ENCODE results near the gene NCSTN. TPM values are rescaled to one million over a fixed set of nuclear protein-coding genes. Genes with fewer than 3 reads are reported as not detected.

Gene NCSTN
- polyA plus RNA-seq, 1 donor from 2014 or later: 21.0 TPM

GRCh38 chr1:160359559-160360226 is 16.5 kb downstream of the NCSTN start:
- Histone ChIP-seq H4K20me1 (ENCODE audit: insufficient read depth) (no peaks in the 10 kb centered on the region), H3K9me2 (ENCODE audit: insufficient read depth, low read length) (no peaks in the 10 kb centered on the region), H3K9ac (ENCODE audit: low read length) (no peak overlapping the region), H3K36me3 (ENCODE audit: insufficient read depth, low read length) (no peaks in the 10 kb centered on the region), H3K9me3 (ENCODE audit: low read length) (no peaks in the 10 kb centered on the region), H3K4me3 (ENCODE audit: low read length) (no peak overlapping the region), H3K79me2 (replicated peaks; ENCODE audit: insufficient read depth, low read length) (no peaks in the 10 kb centered on the region), H3K4me2 (ENCODE audit: low read length) (no peak overlapping the region), H2AFZ (ENCODE audit: low read depth, low read length) (no peak overlapping the region), H3F3A (ENCODE audit: insufficient read depth, low read length, poor library complexity, severe bottlenecking) (no peaks in the 10 kb centered on the region), H3K27me3 (ENCODE audit: insufficient read depth, low read depth, low read length) (no peaks in the 10 kb centered on the region), H3K27ac (ENCODE audit: low read length) (no peak overlapping the region)
- TF ChIP-seq EZH2 (IDR thresholded peaks at IDR 0.05; ENCODE audit: borderline replicate concordance, insufficient read depth, low read length, poor library complexity, severe bottlenecking): no peak
- TF ChIP-seq TAF1 (IDR thresholded peaks at IDR 0.05; ENCODE audit: low read depth): no peak
- no peak for TF ChIP-seq EP300 (conservative IDR thresholded peaks at IDR 0.05; ENCODE audit: poor library complexity, severe bottlenecking)
- no peak for TF ChIP-seq MXI1 (conservative IDR thresholded peaks at IDR 0.05; ENCODE audit: poor library complexity, severe bottlenecking)
- TF ChIP-seq POLR2AphosphoS5 (IDR thresholded peaks at IDR 0.05): no peak
- TF ChIP-seq RAD21 (conservative IDR thresholded peaks at IDR 0.05): no peak
- TF ChIP-seq SMC3 (conservative IDR thresholded peaks at IDR 0.05; ENCODE audit: poor library complexity): no peak
- TF ChIP-seq, protein P1, sequence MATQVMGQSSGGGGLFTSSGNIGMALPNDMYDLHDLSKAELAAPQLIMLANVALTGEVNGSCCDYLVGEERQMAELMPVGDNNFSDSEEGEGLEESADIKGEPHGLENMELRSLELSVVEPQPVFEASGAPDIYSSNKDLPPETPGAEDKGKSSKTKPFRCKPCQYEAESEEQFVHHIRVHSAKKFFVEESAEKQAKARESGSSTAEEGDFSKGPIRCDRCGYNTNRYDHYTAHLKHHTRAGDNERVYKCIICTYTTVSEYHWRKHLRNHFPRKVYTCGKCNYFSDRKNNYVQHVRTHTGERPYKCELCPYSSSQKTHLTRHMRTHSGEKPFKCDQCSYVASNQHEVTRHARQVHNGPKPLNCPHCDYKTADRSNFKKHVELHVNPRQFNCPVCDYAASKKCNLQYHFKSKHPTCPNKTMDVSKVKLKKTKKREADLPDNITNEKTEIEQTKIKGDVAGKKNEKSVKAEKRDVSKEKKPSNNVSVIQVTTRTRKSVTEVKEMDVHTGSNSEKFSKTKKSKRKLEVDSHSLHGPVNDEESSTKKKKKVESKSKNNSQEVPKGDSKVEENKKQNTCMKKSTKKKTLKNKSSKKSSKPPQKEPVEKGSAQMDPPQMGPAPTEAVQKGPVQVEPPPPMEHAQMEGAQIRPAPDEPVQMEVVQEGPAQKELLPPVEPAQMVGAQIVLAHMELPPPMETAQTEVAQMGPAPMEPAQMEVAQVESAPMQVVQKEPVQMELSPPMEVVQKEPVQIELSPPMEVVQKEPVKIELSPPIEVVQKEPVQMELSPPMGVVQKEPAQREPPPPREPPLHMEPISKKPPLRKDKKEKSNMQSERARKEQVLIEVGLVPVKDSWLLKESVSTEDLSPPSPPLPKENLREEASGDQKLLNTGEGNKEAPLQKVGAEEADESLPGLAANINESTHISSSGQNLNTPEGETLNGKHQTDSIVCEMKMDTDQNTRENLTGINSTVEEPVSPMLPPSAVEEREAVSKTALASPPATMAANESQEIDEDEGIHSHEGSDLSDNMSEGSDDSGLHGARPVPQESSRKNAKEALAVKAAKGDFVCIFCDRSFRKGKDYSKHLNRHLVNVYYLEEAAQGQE (IDR thresholded peaks at IDR 0.05; ENCODE audit: borderline replicate concordance): no peak
- TF ChIP-seq CTCF (IDR thresholded peaks at IDR 0.05; ENCODE audit: poor library complexity, severe bottlenecking): no peak

- no peaks in the 10 kb centered on the region for H3K27me3 ChIP-seq (ENCODE audit: insufficient read depth, low read depth, low read length)
- no peak overlapping the region for H3K4me3 ChIP-seq (ENCODE audit: low read length)
- H4K20me1 ChIP-seq (ENCODE audit: insufficient read depth): no peaks in the 10 kb centered on the region
- H3K9me3 ChIP-seq (ENCODE audit: low read length): no peaks in the 10 kb centered on the region
- H3F3A ChIP-seq (ENCODE audit: insufficient read depth, low read length, poor library complexity, severe bottlenecking): no peaks in the 10 kb centered on the region
- H3K27ac ChIP-seq (ENCODE audit: low read length): no peak overlapping the region
- no peak overlapping the region for H3K4me2 ChIP-seq (ENCODE audit: low read length)
- no peak overlapping the region for H3K9ac ChIP-seq (ENCODE audit: low read length)
- no peak overlapping the region for H2AFZ ChIP-seq (ENCODE audit: low read depth, low read length)
- TF ChIP-seq, protein P1 (IDR thresholded peaks at IDR 0.05; ENCODE audit: borderline replicate concordance): no peak
- no peaks in the 10 kb centered on the region for H3K79me2 ChIP-seq (replicated peaks; ENCODE audit: insufficient read depth, low read length)
- H3K9me2 ChIP-seq (ENCODE audit: insufficient read depth, low read length): no peaks in the 10 kb centered on the region
- no peaks in the 10 kb centered on the region for H3K36me3 ChIP-seq (ENCODE audit: insufficient read depth, low read length)
These were observed 17.1 kb downstream of the NCSTN start for GRCh38 chr1:160360227-160360695.
